Vagina (tissue), 2 donors: Measurements from ENCODE around the gene SRSF2. TPM values are rescaled to one million over a fixed set of nuclear protein-coding genes. Genes with fewer than 3 reads are reported as not detected.

Experiments used
- DNase-seq, 2 donors: peaks; one replicate each; pipeline ENCODE4 v3.0.0-alpha.2; 2017; ENCODE audit errors: extremely low spot score in 2 of 2
- H3K27ac ChIP-seq: fragments of 200-600 bp; sonication (generic); one replicate; pipeline ENCODE4 v1.5.1; 2019
- H3K27me3 ChIP-seq: fragments of 200-600 bp; sonication (generic); one replicate; pipeline ENCODE4 v1.5.1; 2019
- H3K36me3 ChIP-seq, 2 donors: fragments of 200-600 bp; sonication (generic); one replicate each; pipeline ENCODE4 v1.5.1; 2017 to 2019
- H3K4me1 ChIP-seq: fragments of 200-600 bp; sonication (generic); one replicate; pipeline ENCODE4 v1.5.1; 2019
- H3K4me3 ChIP-seq, 2 donors: fragments of 200-600 bp; sonication (generic); 1 replicate in 1 of 2; 2 replicates in 1 of 2; pipeline ENCODE4 v1.5.1; 2016 to 2019
- H3K9me3 ChIP-seq: fragments of 200-600 bp; sonication (generic); one replicate; pipeline ENCODE4 v1.5.1; 2019
- POLR2A ChIP-seq, 2 donors: fragments of 450-650 bp; IDR thresholded peaks; one replicate each; pipeline ENCODE4 v1.6.1; 2017; ENCODE audit warnings: antibody characterized with exemption in 2 of 2, mild to moderate bottlenecking in 2 of 2, moderate library complexity in 2 of 2
- POLR2AphosphoS5 ChIP-seq, 2 donors: sonication (generic); formaldehyde crosslinking; IDR thresholded peaks; one replicate each; pipeline ENCODE4 v1.9.0; 2017; ENCODE audit warnings: antibody characterized with exemption in 2 of 2, mild to moderate bottlenecking in 2 of 2, low read depth in 1 of 2; ENCODE audit not compliant: insufficient read depth in 1 of 2
- intact Hi-C: fragments of 100-400 bp; cut with DNase I; formaldehyde crosslinking; loops from one replicate; pipeline ENCODE4 v1.15.1; 2023
- total RNA-seq: library from RNA; depleted of rRNA; stranded (reverse); fragments of >200 nt; gene quantifications from one replicate; pipeline ENCODE4 v1.2.3, GENCODE V29; 2016
- TF ChIP-seq, protein P1 (sequence below), 3 experiments: fragments of 450-650 bp in 2 of 3; fragments of 200-600 bp in 1 of 3; sonication (generic) in 1 of 3; IDR thresholded peaks; one replicate each; pipeline ENCODE4 v1.5.1; 2017 to 2019; ENCODE audit warnings: antibody characterized with exemption in 3 of 3, mild to moderate bottlenecking in 2 of 3, moderate library complexity in 2 of 3

The SRSF2 gene
- total RNA-seq, 1 donor from 2014 or later = 413 TPM

DNA sequence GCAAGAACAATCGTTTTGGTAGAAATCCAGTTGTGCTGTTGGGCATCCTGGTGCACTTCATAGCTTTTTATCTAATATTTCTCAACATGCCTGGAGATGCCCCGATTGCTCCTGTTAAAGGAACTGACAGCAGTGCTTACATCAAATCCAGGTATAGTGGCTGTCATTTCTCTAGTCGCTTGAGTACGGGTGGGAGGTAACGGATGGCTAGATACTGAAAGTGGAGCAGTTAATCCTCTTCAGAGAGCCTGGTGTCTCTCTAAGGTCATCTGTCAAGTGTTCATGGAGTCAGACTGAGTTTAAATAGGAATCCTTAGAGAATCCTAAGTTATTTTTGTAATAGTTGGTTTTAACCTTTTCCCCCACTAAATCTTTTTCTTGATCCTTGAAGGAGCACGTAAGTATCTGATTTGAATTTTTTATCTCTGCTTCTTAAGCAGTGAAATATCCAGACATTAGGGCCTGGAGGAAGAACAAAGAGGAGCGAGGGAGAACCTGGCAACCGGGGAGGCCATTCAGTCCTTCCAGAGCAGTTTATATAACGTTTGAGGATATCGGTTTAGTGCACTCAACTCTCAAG is 38.0 kb upstream of the SRSF2 start:
- no peak overlapping the region for H3K27ac ChIP-seq
- H3K27me3 ChIP-seq = no peaks in the 10 kb centered on the region
- intact Hi-C loops = no loop called here
- H3K4me3 ChIP-seq = no peak overlapping the region
- no peak for DNase-seq
- H3K36me3 ChIP-seq = peaks cover 0 to 49% of the 10 kb centered on the region in 2 donors
- TF ChIP-seq POLR2A (IDR thresholded peaks at IDR 0.05) (no peak), POLR2AphosphoS5 (IDR thresholded peaks at IDR 0.05; ENCODE audit: insufficient read depth in 1 of 2, low read depth in 1 of 2) (no peak)
- TF ChIP-seq, protein P1, sequence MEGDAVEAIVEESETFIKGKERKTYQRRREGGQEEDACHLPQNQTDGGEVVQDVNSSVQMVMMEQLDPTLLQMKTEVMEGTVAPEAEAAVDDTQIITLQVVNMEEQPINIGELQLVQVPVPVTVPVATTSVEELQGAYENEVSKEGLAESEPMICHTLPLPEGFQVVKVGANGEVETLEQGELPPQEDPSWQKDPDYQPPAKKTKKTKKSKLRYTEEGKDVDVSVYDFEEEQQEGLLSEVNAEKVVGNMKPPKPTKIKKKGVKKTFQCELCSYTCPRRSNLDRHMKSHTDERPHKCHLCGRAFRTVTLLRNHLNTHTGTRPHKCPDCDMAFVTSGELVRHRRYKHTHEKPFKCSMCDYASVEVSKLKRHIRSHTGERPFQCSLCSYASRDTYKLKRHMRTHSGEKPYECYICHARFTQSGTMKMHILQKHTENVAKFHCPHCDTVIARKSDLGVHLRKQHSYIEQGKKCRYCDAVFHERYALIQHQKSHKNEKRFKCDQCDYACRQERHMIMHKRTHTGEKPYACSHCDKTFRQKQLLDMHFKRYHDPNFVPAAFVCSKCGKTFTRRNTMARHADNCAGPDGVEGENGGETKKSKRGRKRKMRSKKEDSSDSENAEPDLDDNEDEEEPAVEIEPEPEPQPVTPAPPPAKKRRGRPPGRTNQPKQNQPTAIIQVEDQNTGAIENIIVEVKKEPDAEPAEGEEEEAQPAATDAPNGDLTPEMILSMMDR (IDR thresholded peaks at IDR 0.05) = no peak
- no peaks in the 10 kb centered on the region for H3K9me3 ChIP-seq
- H3K4me1 ChIP-seq = peaks cover 10% of the 10 kb centered on the region

DNA sequence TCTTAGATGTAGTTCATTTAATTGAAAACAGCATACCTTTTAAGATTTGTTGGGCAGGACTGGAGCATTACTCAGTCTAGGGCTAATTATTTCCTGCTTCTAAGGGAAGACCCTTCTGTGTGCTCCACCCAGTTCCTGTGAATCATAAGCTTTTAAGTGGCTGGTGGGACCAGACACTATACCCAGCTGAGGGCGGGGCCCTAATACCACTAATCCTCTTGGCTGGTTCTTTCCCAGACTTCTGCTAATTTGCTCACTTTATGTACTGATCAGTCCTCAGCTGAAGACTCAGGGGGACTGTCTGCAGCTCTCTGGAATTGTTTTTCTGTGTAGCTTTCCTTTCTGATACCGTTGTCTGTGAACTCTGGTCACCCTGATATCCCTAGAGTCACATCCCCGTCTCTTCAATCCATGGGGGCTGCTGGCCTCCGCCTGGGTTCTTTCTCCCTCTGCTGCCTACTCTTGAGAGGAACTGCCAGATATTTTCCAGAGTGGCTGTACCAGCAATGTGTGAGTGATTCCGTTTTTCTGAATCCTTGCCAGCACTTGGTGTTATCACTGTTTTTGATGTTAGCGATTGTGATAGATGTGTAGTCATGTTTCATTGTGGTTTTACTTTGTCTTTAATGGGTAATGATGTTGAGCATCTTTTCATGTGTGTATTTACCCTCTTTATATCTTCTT is 35.9 kb upstream of the SRSF2 start:
- TF ChIP-seq POLR2AphosphoS5 (IDR thresholded peaks at IDR 0.05; ENCODE audit: insufficient read depth in 1 of 2, low read depth in 1 of 2) = peak in 1 of 2 donors; percentile 70
- TF ChIP-seq, protein P1 (IDR thresholded peaks at IDR 0.05) = no peak
- intact Hi-C loops = no loop called here
- H3K4me1 ChIP-seq = peaks cover 10% of the 10 kb centered on the region
- H3K36me3 ChIP-seq = peaks cover 0 to 57% of the 10 kb centered on the region in 2 donors
- H3K27me3 ChIP-seq = no peaks in the 10 kb centered on the region
- DNase-seq = no peak
- H3K4me3 ChIP-seq = no peak overlapping the region
- H3K27ac ChIP-seq = peak overlapping the region; percentile 20
- H3K9me3 ChIP-seq = no peaks in the 10 kb centered on the region

DNA sequence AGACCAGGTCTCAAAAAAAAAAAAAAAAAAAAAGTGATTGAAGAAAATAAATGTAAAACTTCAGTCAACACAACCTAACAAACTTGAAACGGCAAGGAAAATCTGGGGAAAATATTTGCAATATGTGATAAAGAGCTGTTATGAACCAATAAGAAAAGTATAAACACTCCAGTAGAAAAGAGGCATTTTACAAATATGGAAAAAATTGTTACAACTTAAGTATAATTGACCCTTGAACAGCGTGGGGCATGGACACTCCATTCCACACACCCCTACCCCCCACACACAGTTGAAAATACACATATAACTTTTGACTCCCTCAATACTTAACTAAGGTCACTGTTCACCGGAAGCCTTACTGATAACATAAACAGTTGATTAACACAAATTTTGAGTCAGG is 21.4 kb upstream of the SRSF2 start:
- intact Hi-C loops = no loop called here
- TF ChIP-seq, protein P1 (IDR thresholded peaks at IDR 0.05) = no peak
- no peak for TF ChIP-seq POLR2A (IDR thresholded peaks at IDR 0.05)
- TF ChIP-seq POLR2AphosphoS5 (IDR thresholded peaks at IDR 0.05; ENCODE audit: insufficient read depth in 1 of 2, low read depth in 1 of 2) = no peak
- Histone ChIP-seq H3K27me3 (no peaks in the 10 kb centered on the region), H3K27ac (no peak overlapping the region), H3K9me3 (no peaks in the 10 kb centered on the region), H3K4me3 (no peak overlapping the region), H3K4me1 (no peaks in the 10 kb centered on the region), H3K36me3 (peaks cover 0 to 12% of the 10 kb centered on the region in 2 donors)
- DNase-seq = no peak

DNA sequence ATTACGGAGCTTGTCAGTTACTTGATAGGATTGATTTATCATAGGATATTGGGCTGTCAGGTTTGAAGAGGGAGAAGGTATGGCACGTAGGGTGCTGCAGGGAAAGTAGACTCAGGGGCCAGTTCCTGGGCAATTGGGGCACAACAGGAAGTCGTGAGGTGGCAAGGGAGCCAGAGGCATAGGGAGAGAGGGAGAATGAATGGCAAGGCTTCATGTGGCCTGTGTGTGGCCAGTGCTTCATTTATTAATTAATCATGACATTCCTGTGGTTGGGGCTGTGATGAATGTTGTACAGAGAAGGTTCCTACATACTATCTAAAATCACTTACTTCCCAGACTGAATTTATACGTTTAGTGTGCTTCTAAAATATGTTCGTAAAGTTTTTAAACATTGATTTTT is 20.1 kb upstream of the SRSF2 start:
- intact Hi-C loops = no loop called here
- Histone ChIP-seq H3K9me3 (no peaks in the 10 kb centered on the region), H3K4me3 (no peak overlapping the region), H3K27ac (no peak overlapping the region), H3K27me3 (no peaks in the 10 kb centered on the region), H3K4me1 (no peaks in the 10 kb centered on the region), H3K36me3 (peaks cover 0 to 12% of the 10 kb centered on the region in 2 donors)
- DNase-seq = no peak
- TF ChIP-seq POLR2AphosphoS5 (IDR thresholded peaks at IDR 0.05; ENCODE audit: insufficient read depth in 1 of 2, low read depth in 1 of 2) (no peak), POLR2A (IDR thresholded peaks at IDR 0.05) (no peak)
- TF ChIP-seq, protein P1 (IDR thresholded peaks at IDR 0.05) = no peak

- no peak for DNase-seq
- Histone ChIP-seq H3K9me3 (no peaks in the 10 kb centered on the region), H3K4me1 (no peaks in the 10 kb centered on the region), H3K4me3 (no peak overlapping the region), H3K27me3 (no peaks in the 10 kb centered on the region), H3K36me3 (peaks cover 0 to 8% of the 10 kb centered on the region in 2 donors), H3K27ac (no peak overlapping the region)
- TF ChIP-seq, protein P1 (IDR thresholded peaks at IDR 0.05) = no peak
- TF ChIP-seq POLR2A (IDR thresholded peaks at IDR 0.05) (no peak), POLR2AphosphoS5 (IDR thresholded peaks at IDR 0.05; ENCODE audit: insufficient read depth in 1 of 2, low read depth in 1 of 2) (no peak)
- intact Hi-C loops = no loop called here
Measured at GRCh38 chr17:76755285-76755684, 18.2 kb upstream of the SRSF2 start.
